ENCODE data around the gene ATP2B1.

The ATP2B1 gene

DNA sequence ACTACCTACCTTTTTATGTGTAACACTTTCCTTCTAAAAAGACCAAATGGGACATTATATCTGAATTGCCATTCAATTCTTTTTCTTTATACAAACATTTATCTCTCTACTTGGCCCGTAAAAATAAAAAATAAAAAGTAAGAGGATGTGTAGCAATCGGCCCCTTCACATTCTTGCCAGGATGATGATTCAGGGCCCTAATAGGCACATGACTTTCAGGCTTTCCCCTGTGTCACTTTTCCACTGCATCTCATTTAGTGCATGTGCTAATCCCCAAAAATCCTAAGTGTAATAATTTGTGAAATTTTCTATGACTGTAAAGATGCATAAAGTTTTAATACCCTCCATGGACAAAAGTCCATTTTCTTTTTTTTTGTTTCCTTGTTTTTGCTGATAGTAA is 23.0 kb upstream of the ATP2B1 start:
- TF ChIP-seq YY1 (IDR thresholded peaks at IDR 0.05; ENCODE audit: insufficient read depth, insufficient read length) (no peak), SUZ12 (IDR thresholded peaks at IDR 0.05; ENCODE audit: extremely low read depth, insufficient read depth, insufficient read length) (no peak), ZNF274 (IDR thresholded peaks at IDR 0.05; ENCODE audit: low read depth, low read length) (no peak)
- H3K4me1 ChIP-seq (ENCODE audit: insufficient read depth, insufficient read length), result no peaks in the 10 kb centered on the region
- no peaks in the 10 kb centered on the region for H3K9me3 ChIP-seq (ENCODE audit: insufficient read depth, low read length)
- H3K27me3 ChIP-seq (ENCODE audit: insufficient read depth, insufficient read length), result no peaks in the 10 kb centered on the region
- H3K36me3 ChIP-seq (ENCODE audit: insufficient read depth, insufficient read length, low read length), result no peaks in the 10 kb centered on the region
- H3K9ac ChIP-seq (ENCODE audit: insufficient read length, low read depth), result no peak overlapping the region
- H3K4me3 ChIP-seq (ENCODE audit: insufficient read length, low read depth), result no peak overlapping the region
- no peak for DNase-seq (ENCODE audit: low read depth, low spot score)

DNA sequence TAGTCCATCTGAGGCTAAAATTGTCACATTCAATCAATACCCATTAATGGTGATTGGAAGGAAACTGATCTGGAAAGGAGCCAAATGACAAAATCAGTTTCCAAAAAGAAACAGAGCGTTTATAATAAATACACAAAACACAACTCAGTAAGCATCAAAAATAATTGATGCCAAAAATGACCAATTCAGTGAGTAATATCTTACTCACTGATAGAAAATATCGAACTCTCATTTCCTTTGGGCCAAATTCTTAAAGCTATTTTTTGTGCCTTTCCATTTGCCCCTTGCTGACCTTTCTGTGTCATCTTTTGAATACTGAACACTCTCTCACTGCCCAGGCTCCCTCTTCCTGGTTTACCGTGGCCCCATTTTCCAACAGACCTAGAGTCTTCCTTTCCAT is 22.5 kb upstream of the ATP2B1 start:
- Histone ChIP-seq H3K4me1 (ENCODE audit: insufficient read depth, insufficient read length) (no peaks in the 10 kb centered on the region), H3K4me3 (ENCODE audit: insufficient read length, low read depth) (no peak overlapping the region), H3K9ac (ENCODE audit: insufficient read length, low read depth) (no peak overlapping the region), H3K27me3 (ENCODE audit: insufficient read depth, insufficient read length) (no peaks in the 10 kb centered on the region), H3K36me3 (ENCODE audit: insufficient read depth, insufficient read length, low read length) (no peaks in the 10 kb centered on the region), H3K9me3 (ENCODE audit: insufficient read depth, low read length) (no peaks in the 10 kb centered on the region)
- TF ChIP-seq SUZ12 (IDR thresholded peaks at IDR 0.05; ENCODE audit: extremely low read depth, insufficient read depth, insufficient read length) (no peak), YY1 (IDR thresholded peaks at IDR 0.05; ENCODE audit: insufficient read depth, insufficient read length) (no peak), ZNF274 (IDR thresholded peaks at IDR 0.05; ENCODE audit: low read depth, low read length) (no peak)
- no peak for DNase-seq (ENCODE audit: low read depth, low spot score)

DNA sequence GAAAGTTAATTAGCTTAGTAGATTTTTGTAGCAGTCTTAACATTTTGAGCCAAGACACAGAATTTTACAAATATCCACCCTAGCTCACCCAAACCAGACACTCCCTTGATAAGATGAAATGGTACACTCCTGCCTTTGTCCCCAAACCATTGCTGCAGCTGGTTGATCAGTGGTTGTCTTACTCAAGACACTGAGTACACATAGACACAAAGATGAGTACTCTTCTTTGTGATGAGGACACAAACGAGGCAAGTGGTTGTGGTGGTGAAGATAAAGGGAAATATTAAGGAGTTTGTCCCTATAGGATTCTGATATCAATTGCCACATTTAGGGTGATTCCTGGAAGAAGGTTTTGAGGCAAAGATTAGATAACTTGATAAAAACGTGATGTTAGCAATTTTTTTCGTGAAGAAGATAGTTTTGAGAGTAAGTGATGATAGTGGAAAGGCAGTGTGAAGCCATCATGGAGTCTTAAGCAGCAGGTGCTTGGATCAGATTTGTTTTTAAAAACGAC is 21.4 kb upstream of the ATP2B1 start:
- no peaks in the 10 kb centered on the region for H3K9me3 ChIP-seq (ENCODE audit: insufficient read depth, low read length)
- TF ChIP-seq ZNF274 (IDR thresholded peaks at IDR 0.05; ENCODE audit: low read depth, low read length) (no peak), SUZ12 (IDR thresholded peaks at IDR 0.05; ENCODE audit: extremely low read depth, insufficient read depth, insufficient read length) (no peak), YY1 (IDR thresholded peaks at IDR 0.05; ENCODE audit: insufficient read depth, insufficient read length) (no peak)

DNA sequence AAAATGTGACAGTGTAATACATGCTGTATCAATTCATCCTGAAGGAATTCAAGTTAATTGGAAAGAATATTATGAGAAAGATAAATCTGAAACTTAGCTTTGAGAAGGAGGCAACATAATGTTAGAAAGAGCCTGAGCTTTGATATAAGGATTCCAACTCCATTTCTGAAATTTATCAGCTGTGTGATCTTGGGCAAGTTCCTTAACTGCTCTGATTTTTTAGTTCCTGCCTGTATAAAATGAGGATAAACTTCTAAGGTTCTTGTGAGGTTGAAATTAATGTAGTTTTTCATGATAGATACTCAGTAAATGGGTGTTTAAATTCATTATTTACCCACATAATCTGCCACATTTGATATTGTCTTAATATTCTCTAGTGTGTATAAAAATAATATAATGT is 14.6 kb upstream of the ATP2B1 start:
- TF ChIP-seq ZNF274 (IDR thresholded peaks at IDR 0.05; ENCODE audit: low read depth, low read length), result no peak
- no peak for TF ChIP-seq YY1 (IDR thresholded peaks at IDR 0.05; ENCODE audit: insufficient read depth, insufficient read length)
- TF ChIP-seq SUZ12 (IDR thresholded peaks at IDR 0.05; ENCODE audit: extremely low read depth, insufficient read depth, insufficient read length), result no peak
- no peak for DNase-seq (ENCODE audit: low read depth, low spot score)
- H3K36me3 ChIP-seq (ENCODE audit: insufficient read depth, insufficient read length, low read length), result no peaks in the 10 kb centered on the region
- H3K9me3 ChIP-seq (ENCODE audit: insufficient read depth, low read length), result no peaks in the 10 kb centered on the region
- no peak overlapping the region for H3K9ac ChIP-seq (ENCODE audit: insufficient read length, low read depth)
- H3K4me1 ChIP-seq (ENCODE audit: insufficient read depth, insufficient read length), result no peaks in the 10 kb centered on the region
- no peak overlapping the region for H3K4me3 ChIP-seq (ENCODE audit: insufficient read length, low read depth)
- H3K27me3 ChIP-seq (ENCODE audit: insufficient read depth, insufficient read length), result no peaks in the 10 kb centered on the region

More for the DNA sequence above, 21.4 kb upstream of the ATP2B1 start:
- Histone ChIP-seq H3K36me3 (ENCODE audit: insufficient read depth, insufficient read length, low read length) (no peaks in the 10 kb centered on the region), H3K27me3 (ENCODE audit: insufficient read depth, insufficient read length) (no peaks in the 10 kb centered on the region), H3K9ac (ENCODE audit: insufficient read length, low read depth) (no peak overlapping the region), H3K4me3 (ENCODE audit: insufficient read length, low read depth) (no peak overlapping the region), H3K4me1 (ENCODE audit: insufficient read depth, insufficient read length) (no peaks in the 10 kb centered on the region)
- DNase-seq (ENCODE audit: low read depth, low spot score), result no peak

DNA sequence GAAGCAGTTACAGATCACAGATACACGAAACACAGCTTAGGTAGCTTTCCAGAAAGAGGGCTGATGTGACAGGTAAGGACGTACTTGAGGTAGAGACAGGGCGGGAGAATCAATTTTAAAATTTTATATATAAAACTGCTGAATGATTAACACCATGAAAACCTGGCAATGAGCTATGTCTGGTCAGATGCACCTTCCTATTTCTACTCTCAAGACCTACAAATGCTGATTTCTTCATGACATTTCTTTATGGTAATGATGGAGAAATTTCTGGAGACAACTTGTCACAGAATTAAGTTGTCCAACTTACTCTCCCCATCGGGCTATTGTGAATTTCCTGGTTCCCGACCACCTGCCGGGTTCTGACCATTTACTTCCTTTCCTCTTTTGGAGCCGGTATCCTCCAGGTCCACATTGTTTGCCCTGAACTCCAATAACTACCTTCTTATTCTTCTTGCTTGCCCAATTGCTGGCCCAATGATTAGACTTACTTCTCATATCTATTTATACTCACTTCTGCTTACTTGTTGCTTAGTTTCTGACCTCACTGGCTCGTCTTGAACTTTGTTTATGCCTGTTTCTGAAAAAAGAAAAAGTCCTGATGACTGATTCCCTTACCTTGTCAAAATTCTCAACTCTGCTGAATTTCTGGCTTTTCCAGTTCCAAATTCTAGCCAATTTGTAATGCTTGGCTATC is 12.8 kb upstream of the ATP2B1 start:
- Histone ChIP-seq H3K4me3 (ENCODE audit: insufficient read length, low read depth) (no peak overlapping the region), H3K36me3 (ENCODE audit: insufficient read depth, insufficient read length, low read length) (no peaks in the 10 kb centered on the region), H3K9ac (ENCODE audit: insufficient read length, low read depth) (no peak overlapping the region), H3K4me1 (ENCODE audit: insufficient read depth, insufficient read length) (no peaks in the 10 kb centered on the region), H3K27me3 (ENCODE audit: insufficient read depth, insufficient read length) (no peaks in the 10 kb centered on the region), H3K9me3 (ENCODE audit: insufficient read depth, low read length) (peaks cover 4% of the 10 kb centered on the region)
- TF ChIP-seq YY1 (IDR thresholded peaks at IDR 0.05; ENCODE audit: insufficient read depth, insufficient read length), result no peak
- no peak for TF ChIP-seq ZNF274 (IDR thresholded peaks at IDR 0.05; ENCODE audit: low read depth, low read length)
- no peak for TF ChIP-seq SUZ12 (IDR thresholded peaks at IDR 0.05; ENCODE audit: extremely low read depth, insufficient read depth, insufficient read length)
- no peak for DNase-seq (ENCODE audit: low read depth, low spot score)

DNA sequence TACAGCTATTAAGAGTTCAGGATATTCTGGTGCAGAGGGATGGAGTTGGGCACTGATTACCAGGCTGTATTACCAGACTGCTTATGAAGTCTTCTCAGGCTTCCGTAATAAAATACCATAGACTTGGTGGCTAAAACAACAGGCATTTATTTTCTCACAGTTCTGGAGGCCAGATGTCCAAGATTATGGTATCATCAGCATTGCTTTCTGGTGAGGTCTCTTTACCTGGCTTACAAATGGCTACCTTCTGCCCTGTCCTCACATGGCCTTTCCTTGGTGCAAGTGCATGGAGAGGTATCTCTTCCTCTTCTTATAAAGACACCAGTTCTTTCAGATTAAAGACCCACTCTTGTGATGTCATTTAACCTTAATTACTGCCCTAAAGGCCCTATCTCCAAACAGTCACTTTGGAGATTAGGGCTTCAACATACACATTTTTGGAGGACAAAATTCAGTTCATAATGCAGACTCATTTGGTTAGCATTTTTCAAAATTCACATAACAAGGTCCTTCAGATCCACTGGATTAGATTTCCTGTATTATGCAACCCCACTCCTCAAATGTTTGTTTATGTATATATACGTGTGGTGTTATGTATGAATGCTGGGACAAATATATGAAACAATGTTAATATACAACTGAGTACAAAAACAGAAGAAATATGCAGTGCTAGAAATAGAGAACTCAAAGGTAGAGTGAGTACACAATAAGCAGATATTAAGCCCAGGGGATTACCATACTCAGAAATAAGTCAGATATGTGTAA is 9.3 kb upstream of the ATP2B1 start:
- Histone ChIP-seq H3K4me1 (ENCODE audit: insufficient read depth, insufficient read length) (no peaks in the 10 kb centered on the region), H3K36me3 (ENCODE audit: insufficient read depth, insufficient read length, low read length) (no peaks in the 10 kb centered on the region), H3K27me3 (ENCODE audit: insufficient read depth, insufficient read length) (no peaks in the 10 kb centered on the region), H3K9me3 (ENCODE audit: insufficient read depth, low read length) (peaks cover 39% of the 10 kb centered on the region), H3K4me3 (ENCODE audit: insufficient read length, low read depth) (no peak overlapping the region), H3K9ac (ENCODE audit: insufficient read length, low read depth) (no peak overlapping the region)
- no peak for DNase-seq (ENCODE audit: low read depth, low spot score)
- no peak for TF ChIP-seq ZNF274 (IDR thresholded peaks at IDR 0.05; ENCODE audit: low read depth, low read length)
- no peak for TF ChIP-seq SUZ12 (IDR thresholded peaks at IDR 0.05; ENCODE audit: extremely low read depth, insufficient read depth, insufficient read length)
- no peak for TF ChIP-seq YY1 (IDR thresholded peaks at IDR 0.05; ENCODE audit: insufficient read depth, insufficient read length)

DNA sequence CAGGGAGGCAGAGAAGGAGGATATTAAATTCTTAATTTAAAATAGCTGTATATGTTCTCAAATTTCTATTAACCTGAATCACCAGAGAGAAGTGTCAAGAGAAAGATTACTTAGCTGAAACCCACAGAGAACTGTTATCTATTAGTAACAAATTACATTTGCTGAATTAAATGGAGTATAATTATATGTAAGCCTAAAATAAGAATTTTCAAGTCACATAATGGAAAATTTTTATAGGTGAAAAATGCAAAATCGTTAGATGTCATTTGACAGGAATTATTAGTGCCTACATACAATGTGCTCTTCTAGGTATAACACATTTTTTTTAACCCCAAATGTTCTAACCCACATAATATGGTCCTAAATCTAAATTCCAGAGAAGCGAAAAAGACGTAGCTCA is 4.1 kb upstream of the ATP2B1 start:
- no peak overlapping the region for H3K9ac ChIP-seq (ENCODE audit: insufficient read length, low read depth)
- peaks cover 41% of the 10 kb centered on the region for H3K9me3 ChIP-seq (ENCODE audit: insufficient read depth, low read length)
- DNase-seq (ENCODE audit: low read depth, low spot score), result no peak
- no peaks in the 10 kb centered on the region for H3K36me3 ChIP-seq (ENCODE audit: insufficient read depth, insufficient read length, low read length)
- H3K4me1 ChIP-seq (ENCODE audit: insufficient read depth, insufficient read length), result no peaks in the 10 kb centered on the region
- H3K27me3 ChIP-seq (ENCODE audit: insufficient read depth, insufficient read length), result peaks cover 17% of the 10 kb centered on the region
- no peak overlapping the region for H3K4me3 ChIP-seq (ENCODE audit: insufficient read length, low read depth)
- no peak for TF ChIP-seq ZNF274 (IDR thresholded peaks at IDR 0.05; ENCODE audit: low read depth, low read length)
- TF ChIP-seq SUZ12 (IDR thresholded peaks at IDR 0.05; ENCODE audit: extremely low read depth, insufficient read depth, insufficient read length), result no peak
- no peak for TF ChIP-seq YY1 (IDR thresholded peaks at IDR 0.05; ENCODE audit: insufficient read depth, insufficient read length)
